GM12878 (cell line): ENCODE measurements around the gene CALHM1. TPM values are rescaled to one million over a fixed set of nuclear protein-coding genes. Genes with fewer than 3 reads are reported as not detected.

ENCODE experiments used
- ATAC-seq: fragments of 200-7000 bp; cut with Tn5 transposase; 3 replicates; pipeline ENCODE4 v1.9.1; 2020; ENCODE audit warnings: mild to moderate bottlenecking, moderate library complexity
- BruUV-seq: library from RNA; stranded (reverse); fragments of 400-500 nt; replicated peaks from 2 replicates; lab custom pipeline; 2021; lab: Mats Ljungman, UMichigan
- CTCF ChIA-PET: fragments of 300-600 bp; sonication (Branson Sonifier 250); formaldehyde crosslinking; extraction: SDS; loops from one replicate; lab custom pipeline; 2021; ENCODE audit warnings: inconsistent platforms; lab: Yijun Ruan, JAX
- POLR2A ChIA-PET: fragments of 350-600 bp; formaldehyde crosslinking; extraction: SDS; loops from one replicate; lab custom pipeline; 2021; ENCODE audit warnings: inconsistent platforms; lab: Charles Lee
- RAD21 ChIA-PET: fragments of 300-600 bp; sonication (Branson Sonifier 250); formaldehyde crosslinking; loops from one replicate; lab custom pipeline; 2023; ENCODE audit warnings: antibody characterized with exemption; ENCODE audit not compliant: unreplicated experiment; lab: Charles Lee
- SMC1A ChIA-PET: fragments of 300-600 bp; sonication (Branson Sonifier 250); formaldehyde crosslinking; loops from one replicate; lab custom pipeline; 2023; ENCODE audit not compliant: unreplicated experiment, uncharacterized antibody; lab: Charles Lee
- DNase-seq: peaks from one replicate; pipeline ENCODE4 v3.0.0-alpha.2; 2011; ENCODE audit warnings: low read depth, low spot score
- FAIRE-seq: peaks from 3 replicates; lab custom pipeline; 2011; peaks lifted over from hg19 to GRCh38; lab: Jason Lieb, UNC
- H2AFZ ChIP-seq: 2 replicates; pipeline ENCODE4 v1.6.0; 2011; ENCODE audit warnings: low read depth, low read length, control low read depth; ENCODE audit not compliant: control insufficient read depth
- H3K27ac ChIP-seq: 2 replicates; pipeline ENCODE4 v1.5.1; 2011; ENCODE audit warnings: control low read depth; ENCODE audit not compliant: control insufficient read depth, insufficient read depth
- H3K27me3 ChIP-seq, 2 experiments: replicated peaks in 1 of 2; 2 replicates each; pipeline versions ENCODE4 v1.6.0 to v1.6.1; 2011; ENCODE audit warnings: low read length in 1 of 2; ENCODE audit not compliant: control insufficient read depth in 2 of 2, insufficient read depth in 2 of 2
- H3K36me3 ChIP-seq, 2 experiments: 2 replicates each; pipeline ENCODE4 v1.5.1; 2011; ENCODE audit warnings: low read length in 1 of 2; ENCODE audit not compliant: control insufficient read depth in 2 of 2, insufficient read depth in 2 of 2
- H3K4me1 ChIP-seq: 2 replicates; pipeline ENCODE4 v1.6.1; 2011; ENCODE audit warnings: mild to moderate bottlenecking, low read length, moderate library complexity, mixed read lengths; ENCODE audit not compliant: control insufficient read depth, insufficient read depth
- H3K4me2 ChIP-seq: 2 replicates; pipeline ENCODE4 v1.6.0; 2011; ENCODE audit warnings: control low read depth; ENCODE audit not compliant: control insufficient read depth, insufficient read depth
- H3K4me3 ChIP-seq: fragments of 200-600 bp; sonication (generic); 2 replicates; pipeline ENCODE4 v1.5.1; 2016
- H3K79me2 ChIP-seq: 2 replicates; pipeline ENCODE4 v1.6.0; 2011; ENCODE audit warnings: low read length; ENCODE audit not compliant: control insufficient read depth, insufficient read depth
- H3K9ac ChIP-seq: 2 replicates; pipeline ENCODE4 v1.8.0; 2011; ENCODE audit warnings: low read length, control low read depth, mixed read lengths; ENCODE audit not compliant: control insufficient read depth, insufficient read depth
- H3K9me3 ChIP-seq: replicated peaks from 3 replicates; pipeline ENCODE4 v1.5.1; 2011; ENCODE audit warnings: mild to moderate bottlenecking, low read length; ENCODE audit not compliant: control insufficient read depth, insufficient read depth
- H4K20me1 ChIP-seq: 2 replicates; pipeline ENCODE4 v1.6.0; 2011; ENCODE audit not compliant: control insufficient read depth, insufficient read depth
- CTCF ChIP-seq, 3 experiments: IDR thresholded peaks in 2 of 3; conservative IDR thresholded peaks in 1 of 3; 2 replicates each; pipeline ENCODE4 v1.5.1; 2011; ENCODE audit warnings: low read depth in 3 of 3, low read length in 3 of 3, mild to moderate bottlenecking in 3 of 3, control low read depth in 2 of 3, moderate library complexity in 2 of 3, inconsistent platforms in 1 of 3, mixed read lengths in 1 of 3; ENCODE audit not compliant: control insufficient read depth in 2 of 3, insufficient read depth in 1 of 3; ENCODE audit errors: extremely low read depth in 1 of 3
- MEF2B ChIP-seq: fragments of 450-650 bp; IDR thresholded peaks from 2 replicates; pipeline ENCODE4 v1.6.1; 2018; ENCODE audit warnings: mild to moderate bottlenecking, moderate library complexity; ENCODE audit not compliant: partially characterized antibody, poor library complexity, severe bottlenecking
- NBN ChIP-seq: fragments of 450-650 bp; IDR thresholded peaks from 2 replicates; pipeline ENCODE4 v1.6.1; 2016
- NR2F1 ChIP-seq: fragments of 450-650 bp; conservative IDR thresholded peaks from 2 replicates; pipeline ENCODE4 v1.6.1; 2017; ENCODE audit warnings: mild to moderate bottlenecking
- RAD21 ChIP-seq: IDR thresholded peaks from 2 replicates; pipeline ENCODE4 v1.6.1; 2011; ENCODE audit warnings: mild to moderate bottlenecking, low read depth, low read length, moderate library complexity; ENCODE audit not compliant: insufficient read depth
- RUNX3 ChIP-seq: IDR thresholded peaks from 2 replicates; pipeline ENCODE4 v1.6.1; 2012; ENCODE audit warnings: low read length, inconsistent platforms
- SMC3 ChIP-seq: IDR thresholded peaks from 2 replicates; pipeline ENCODE4 v1.6.1; 2011; ENCODE audit warnings: low read length, improper control_type of control experiment, borderline replicate concordance
- WGBS: methylation state at CpG from one replicate; pipeline ENCODE4 v1.1.6; 2016; ENCODE audit warnings: low lambda C conversion rate; ENCODE audit not compliant: insufficient replicate concordance, insufficient coverage; ENCODE audit errors: missing lambda C conversion rate; 5-methylcytosine and 5-hydroxymethylcytosine counted together
- in situ Hi-C: fragments of 300-500 bp; cut with MboI; formaldehyde crosslinking; loops from 9 replicates; pipeline ENCODE4 v1.14.3; 2018; ENCODE audit warnings: mixed read lengths
- intact Hi-C: fragments of 100-400 bp; cut with micrococcal nuclease; formaldehyde crosslinking; loops from one replicate; pipeline ENCODE4 v1.14.2; 2022; ENCODE audit not compliant: unreplicated experiment
- polyA plus RNA-seq, 11 experiments: library from polyadenylated mRNA; depleted of rRNA in 4 of 11; unstranded in 6 of 11; stranded (reverse) in 5 of 11; fragments of >200 nt; fragmentation: Nextera tagmentation in 4 of 11; fragmentation: Illumina TruSeq in 1 of 11; extraction: Ambion mirVana in 4 of 11; extraction: Trizol in 1 of 11; gene quantifications; 1 replicate in 1 of 11; 2 replicates in 10 of 11; pipeline versions ENCODE4 v1.2.1 to v1.2.3, GENCODE V29; 2011 to 2016; ENCODE audit warnings: inconsistent platforms in 2 of 11, missing spikeins in 2 of 11, low read depth in 1 of 11
- total RNA-seq, 4 experiments: library from RNA; depleted of rRNA in 3 of 4; stranded (reverse); fragments of >200 nt in 3 of 4; fragmentation: Illumina TruSeq in 1 of 4; extraction: Trizol in 1 of 4; gene quantifications; 2 replicates each; pipeline versions ENCODE4 v1.2.1 to v1.2.3, GENCODE V29; 2013 to 2021

CALHM1 gene
- total and polyA plus RNA-seq, 10 of the 15 experiments (the other 5 are each of a cell fraction or from before 2014, with no cell fraction given) = 0.05 to 1.7 (median 0.17) TPM

- intact Hi-C loops (loop anchor here (1.0 to 10.0 kb wide), 3 partner anchors 66 to 178 kb away; no protein-coding TSS in a partner anchor), in situ Hi-C loops (loop anchor here (5.0 kb wide), 1 partner anchor 61 kb away; the partner anchor contains the start of gene CALHM3)
- no peaks in the 10 kb centered on the region for H3K27me3 ChIP-seq
- H3K36me3 ChIP-seq = peaks cover 46 to 70% of the 10 kb centered on the region in 2 experiments
- no TSS peak for BruUV-seq
- no peak overlapping the region for H2AFZ ChIP-seq
- no peak overlapping the region for H3K27ac ChIP-seq
- ChIA-PET RAD21 (interaction anchor here (1.0 to 7.6 kb wide), 11 partner anchors 10 to 270 kb away, joined by 3 to 66 read pairs (median 7); partner anchors contain the start of genes ATP5MK, CALHM2 and PDCD11), POLR2A (interaction anchor here (0.7 to 1.0 kb wide), 2 partner anchors 60 to 66 kb away, joined by 3 read pairs; no protein-coding TSS in a partner anchor), SMC1A (interaction anchor here (0.6 to 5.3 kb wide), 23 partner anchors 9 to 1621 kb away, joined by 3 to 85 read pairs (median 5); partner anchors contain the start of genes ATP5MK, CALHM2, CALHM3 and PDCD11), CTCF (interaction anchor here (0.6 to 8.0 kb wide), 24 partner anchors 10 to 492 kb away, joined by 3 to 195 read pairs (median 4); partner anchors contain the start of genes ATP5MK, CALHM2, CALHM3 and NEURL1)
- peak; percentile 88 for TF ChIP-seq SMC3
- TF ChIP-seq NR2F1 = no peak
- peak; percentile 63 for TF ChIP-seq RUNX3
- TF ChIP-seq NBN = 0 out of 2 replicates have a peak, but pooled peaks have one; percentile 22
- TF ChIP-seq RAD21 = peak; percentile 79
- peak; percentile 39 to 80 (median 59); a peak in 5 of 6 replicates for TF ChIP-seq CTCF (IDR thresholded peaks at IDR 0.05 in 2 of 3, conservative IDR thresholded peaks at IDR 0.05 in 1 of 3; ENCODE audit: control insufficient read depth in 2 of 3, extremely low read depth in 1 of 3, insufficient read depth in 1 of 3, low read depth in 3 of 3, low read length in 3 of 3)
- no peak for TF ChIP-seq MEF2B
- ATAC-seq = peak; percentile 86
- no peaks in the 10 kb centered on the region for H3K9me3 ChIP-seq
- FAIRE-seq = peak; percentile 49
- H4K20me1 ChIP-seq = no peaks in the 10 kb centered on the region
- DNase-seq = peak; percentile 27
- H3K4me3 ChIP-seq = no peak overlapping the region
- no peaks in the 10 kb centered on the region for H3K4me1 ChIP-seq
- H3K4me2 ChIP-seq = no peak overlapping the region
- H3K9ac ChIP-seq = no peak overlapping the region
- WGBS = 38% methylated on average over 8 of the region's 8 CpGs
- no peaks in the 10 kb centered on the region; the same call in 1 of the 2 replicates for H3K79me2 ChIP-seq
Observed at GRCh38 chr10:103416436-103417147, 42.1 kb downstream of the CALHM1 start.
